H1 (cell line): ENCODE measurements around the gene INO80. TPM values are rescaled to one million over a fixed set of nuclear protein-coding genes. Genes with fewer than 3 reads are reported as not detected.

Experiments used
- ASH2L ChIP-seq: fragments of 200-600, 300-600 bp; sonication (generic); IDR thresholded peaks from one replicate; pipeline ENCODE4 v1.7.1; 2017; ENCODE audit warnings: low read length
- BCL11A ChIP-seq, 2 experiments: IDR thresholded peaks; one replicate each; pipeline ENCODE4 v1.6.1; 2011; ENCODE audit warnings: low read depth in 2 of 2, low read length in 2 of 2, mild to moderate bottlenecking in 2 of 2
- CBX5 ChIP-seq: fragments of 300-800, 300-1000 bp; sonication (generic); IDR thresholded peaks from 2 replicates; pipeline ENCODE4 v1.7.1; 2016; ENCODE audit warnings: antibody characterized with exemption, low read length, low read depth
- CBX8 ChIP-seq: fragments of 300-800, 300-1000 bp; sonication (generic); IDR thresholded peaks from 2 replicates; pipeline ENCODE4 v1.7.1; 2016; ENCODE audit warnings: low read depth, low read length, borderline replicate concordance
- CEBPB ChIP-seq: IDR thresholded peaks from 2 replicates; pipeline ENCODE4 v1.6.1; 2012; ENCODE audit warnings: low read depth, low read length
- EP300 ChIP-seq, 2 experiments: IDR thresholded peaks; 1 replicate in 1 of 2; 2 replicates in 1 of 2; pipeline ENCODE4 v1.6.1; 2011 to 2012; ENCODE audit warnings: low read depth in 2 of 2, low read length in 2 of 2, mild to moderate bottlenecking in 2 of 2, borderline replicate concordance in 1 of 2, inconsistent platforms in 1 of 2, moderate library complexity in 1 of 2
- FOSL1 ChIP-seq: IDR thresholded peaks from 2 replicates; pipeline ENCODE4 v1.6.1; 2011; ENCODE audit warnings: mild to moderate bottlenecking, low read depth, low read length, moderate library complexity; ENCODE audit not compliant: insufficient read depth
- POLR2AphosphoS5 ChIP-seq: IDR thresholded peaks from 2 replicates; pipeline ENCODE4 v1.6.1; 2011; ENCODE audit warnings: low read depth, low read length
- POU5F1 ChIP-seq: IDR thresholded peaks from 2 replicates; pipeline ENCODE4 v1.6.1; 2011; ENCODE audit warnings: low read depth, mild to moderate bottlenecking, low read length, moderate library complexity
- SAP30 ChIP-seq: fragments of 300-600 bp; sonication (generic); IDR thresholded peaks from 2 replicates; pipeline ENCODE4 v1.7.1; 2012; ENCODE audit warnings: low read length, moderate library complexity, mild to moderate bottlenecking, inconsistent platforms; ENCODE audit not compliant: insufficient read depth, insufficient replicate concordance
- SIN3A ChIP-seq, 2 experiments: IDR thresholded peaks in 1 of 2; conservative IDR thresholded peaks in 1 of 2; 2 replicates each; pipeline ENCODE4 v1.6.1; 2011 to 2012; ENCODE audit warnings: low read length in 2 of 2, improper control_type of control experiment in 1 of 2, low read depth in 1 of 2, mild to moderate bottlenecking in 1 of 2
- SRF ChIP-seq: IDR thresholded peaks from 2 replicates; pipeline ENCODE4 v1.6.1; 2011; ENCODE audit warnings: mild to moderate bottlenecking, low read depth, low read length, moderate library complexity
- SUZ12 ChIP-seq: fragments of 200-600 bp; sonication (generic); IDR thresholded peaks from 2 replicates; pipeline ENCODE4 v1.6.1; 2012; ENCODE audit warnings: mild to moderate bottlenecking, inconsistent platforms, low read length, moderate library complexity, mixed read lengths
- YY1 ChIP-seq: IDR thresholded peaks from 2 replicates; pipeline ENCODE4 v1.6.1; 2011; ENCODE audit warnings: low read depth, mild to moderate bottlenecking, low read length
- polyA plus RNA-seq, 7 experiments: library from polyadenylated mRNA; depleted of rRNA in 3 of 7; stranded (reverse) in 5 of 7; unstranded in 2 of 7; fragments of >200 nt in 5 of 7; fragments of 200-250 nt in 2 of 7; gene quantifications; 1 replicate in 5 of 7; 2 replicates in 1 of 7; 4 replicates in 1 of 7; pipeline versions ENCODE4 v1.2.1 to v1.2.3, GENCODE V29; 2011 to 2013; ENCODE audit warnings: missing spikeins in 2 of 7, mixed read lengths in 2 of 7
- total RNA-seq: library from RNA; stranded (reverse); fragmentation: NEBNext Ultra II Directional; extraction: Animal tissue kit (Norgen Biotek cat#: 25700); gene quantifications from 2 replicates; pipeline ENCODE4 v1.2.1, GENCODE V29; 2021

Gene INO80
- total and polyA plus RNA-seq, 2 of the 8 experiments (the other 6 are each of a cell fraction or from before 2014, with no cell fraction given): 4.3 to 24.5 TPM

GRCh38 chr15:40953713-40954074, 162.4 kb downstream of the INO80 start (continued):
- TF ChIP-seq SIN3A (conservative IDR thresholded peaks at IDR 0.05 in 1 of 2, IDR thresholded peaks at IDR 0.05 in 1 of 2; ENCODE audit: low read depth in 1 of 2, low read length in 2 of 2) (no peak), SUZ12 (no peak), BCL11A (IDR thresholded peaks at IDR 0.05; ENCODE audit: low read depth in 2 of 2, low read length in 2 of 2) (no peak), POLR2AphosphoS5 (no peak), ASH2L (no peak), POU5F1 (no peak), SAP30 (peak; percentile 67), CBX5 (no peak), FOSL1 (no peak), SRF (no peak), CEBPB (no peak), CBX8 (no peak), EP300 (IDR thresholded peaks at IDR 0.05; ENCODE audit: borderline replicate concordance in 1 of 2, low read depth in 2 of 2, low read length in 2 of 2) (no peak), YY1 (no peak)
